ENCODE measurements around the gene AFG1L.
A peak's percentile ranks its signal among the peaks of the same experiment; 100 is the strongest.
"Not testable (repeated sequence)": the region's sequence is repeated elsewhere in the genome, so short reads cannot be mapped to it uniquely, and the experiment has no call there.

AFG1L gene

DNA sequence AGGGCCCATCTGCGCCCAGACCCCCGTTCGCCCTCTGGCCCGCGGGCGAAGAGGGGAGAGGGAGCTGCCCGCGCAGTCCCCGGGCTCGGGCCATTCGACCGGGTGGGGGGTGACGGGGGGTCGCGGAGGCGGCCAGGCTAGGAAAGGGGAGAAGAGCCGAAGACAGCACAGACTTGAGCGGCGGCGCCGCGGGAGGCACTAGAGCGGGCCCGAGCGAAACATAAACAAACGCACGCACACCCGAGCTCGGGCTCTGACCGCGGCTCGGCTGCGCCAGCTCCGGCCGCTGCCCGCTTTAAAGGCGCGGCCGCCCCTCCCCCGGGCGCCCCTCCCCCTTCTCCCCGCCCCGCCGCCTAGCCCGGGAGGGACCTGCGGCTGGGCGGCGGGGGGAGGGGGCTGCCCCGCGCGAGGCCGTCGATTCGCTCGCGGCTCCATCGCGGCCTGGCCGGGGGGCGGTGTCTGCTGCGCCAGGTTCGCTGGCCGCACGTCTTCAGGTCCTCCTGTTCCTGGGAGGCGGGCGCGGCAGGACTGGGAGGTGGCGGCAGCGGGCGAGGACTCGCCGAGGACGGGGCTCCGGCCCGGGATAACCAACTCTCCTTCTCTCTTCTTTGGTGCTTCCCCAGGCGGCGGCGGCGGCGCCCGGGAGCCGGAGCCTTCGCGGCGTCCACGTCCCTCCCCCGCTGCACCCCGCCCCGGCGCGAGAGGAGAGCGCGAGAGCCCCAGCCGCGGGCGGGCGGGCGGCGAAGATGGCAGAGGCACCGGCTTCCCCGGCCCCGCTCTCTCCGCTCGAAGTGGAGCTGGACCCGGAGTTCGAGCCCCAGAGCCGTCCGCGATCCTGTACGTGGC lies 265.8 kb downstream of the AFG1L start, which contains the start of gene FOXO3:
Gene FOXO3, plus strand, starts transcription at position 455 of the 846 bp plus-strand sequence. Its CDS starts 292 bp downstream, at position 747.
- DNase-seq (ENCODE audit: low read depth, low spot score) = no peak
- H3K4me3 ChIP-seq (ENCODE audit: low read length) = peak within 1 kb of the TSS; percentile 62

DNA sequence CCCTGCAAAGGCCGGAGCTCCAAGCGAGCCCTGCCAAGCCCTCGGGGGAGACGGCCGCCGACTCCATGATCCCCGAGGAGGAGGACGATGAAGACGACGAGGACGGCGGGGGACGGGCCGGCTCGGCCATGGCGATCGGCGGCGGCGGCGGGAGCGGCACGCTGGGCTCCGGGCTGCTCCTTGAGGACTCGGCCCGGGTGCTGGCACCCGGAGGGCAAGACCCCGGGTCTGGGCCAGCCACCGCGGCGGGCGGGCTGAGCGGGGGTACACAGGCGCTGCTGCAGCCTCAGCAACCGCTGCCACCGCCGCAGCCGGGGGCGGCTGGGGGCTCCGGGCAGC lies 266.4 kb downstream of the AFG1L start:
- not testable (repeated sequence) for DNase-seq (ENCODE audit: low read depth, low spot score); H3K4me3 ChIP-seq (ENCODE audit: low read length)

DNA sequence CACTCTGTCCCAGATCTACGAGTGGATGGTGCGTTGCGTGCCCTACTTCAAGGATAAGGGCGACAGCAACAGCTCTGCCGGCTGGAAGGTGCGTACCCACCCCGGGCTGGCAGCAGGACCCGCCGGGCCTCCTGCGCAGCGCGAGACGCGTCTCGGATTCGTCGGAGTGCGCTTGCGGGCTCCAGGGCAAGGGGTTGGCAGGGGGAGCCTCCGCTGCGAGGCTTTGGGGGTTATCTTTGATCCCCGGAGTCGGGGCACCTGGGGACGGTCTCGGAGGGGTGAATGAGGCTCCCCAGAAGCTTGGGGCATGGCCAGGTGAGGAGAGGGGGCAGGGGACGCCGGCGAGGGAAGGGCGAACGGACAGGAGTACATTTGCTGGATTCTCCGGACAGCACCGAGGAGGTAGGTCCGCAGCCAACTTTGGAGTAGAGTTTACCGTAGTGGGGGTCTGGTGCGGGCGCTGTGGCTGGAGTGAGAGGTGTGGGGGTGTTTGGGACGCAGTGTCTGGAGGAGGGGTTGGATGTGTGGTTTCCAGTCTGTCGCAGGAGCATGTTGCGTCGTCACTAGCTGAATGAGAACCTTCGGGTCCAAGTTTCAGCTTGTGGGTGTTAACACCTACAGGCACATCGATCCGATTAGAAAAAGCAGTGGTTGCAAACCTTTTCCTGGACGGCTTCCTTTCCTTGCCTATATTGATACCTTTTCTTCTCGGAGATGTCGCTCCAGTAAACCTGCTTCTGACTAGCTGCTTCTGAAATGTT lies 267.1 kb downstream of the AFG1L start:
- DNase-seq (ENCODE audit: low read depth, low spot score) = no peak
- H3K4me3 ChIP-seq (ENCODE audit: low read length) = no peak overlapping the region

DNA sequence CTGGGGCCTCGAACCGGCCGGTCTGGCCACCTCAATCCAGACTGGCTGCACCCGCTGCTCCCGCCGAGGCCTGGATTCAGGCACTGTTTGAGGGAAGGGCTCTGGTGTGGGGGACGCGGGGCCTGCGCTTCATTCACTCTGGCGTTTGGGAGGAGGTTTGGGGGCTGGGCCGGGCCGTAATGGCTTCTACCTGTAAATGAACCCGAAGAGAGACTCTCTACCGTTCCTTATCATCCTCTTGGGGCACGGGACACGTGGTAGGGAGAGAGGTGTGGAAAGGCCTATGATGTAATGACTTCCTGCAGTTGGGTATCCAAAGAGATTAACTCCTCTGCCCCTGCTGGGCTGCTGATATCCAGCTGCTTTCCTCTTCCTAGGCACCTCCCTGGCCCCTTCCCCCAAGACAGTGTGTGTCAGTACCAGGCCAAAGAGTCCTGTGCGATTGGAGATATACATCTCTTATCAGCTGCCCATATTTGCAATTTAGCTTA lies 267.7 kb downstream of the AFG1L start:
- no peak overlapping the region for H3K4me3 ChIP-seq (ENCODE audit: low read length)
- no peak for DNase-seq (ENCODE audit: low read depth, low spot score)

DNA sequence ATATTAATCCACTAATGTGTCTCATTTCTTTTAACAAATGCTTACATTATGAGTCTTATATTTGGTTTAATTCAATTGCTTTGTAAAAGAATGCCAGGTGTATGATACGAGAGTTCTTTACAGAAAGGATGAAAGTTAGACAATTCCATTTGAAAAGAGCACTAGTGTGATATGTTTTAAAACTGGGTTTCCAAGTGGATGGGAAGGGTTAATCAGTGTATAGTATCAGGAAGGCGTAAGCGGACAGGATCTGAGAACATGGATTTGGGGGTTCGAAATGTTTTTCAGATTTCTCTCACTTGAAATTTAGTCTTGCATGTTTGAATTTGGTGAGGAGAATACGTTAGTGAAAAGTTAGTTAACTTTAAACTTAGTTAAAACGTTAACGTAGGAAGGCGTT lies 268.4 kb downstream of the AFG1L start:
- no peak for DNase-seq (ENCODE audit: low read depth, low spot score)
- no peak overlapping the region for H3K4me3 ChIP-seq (ENCODE audit: low read length)

DNA sequence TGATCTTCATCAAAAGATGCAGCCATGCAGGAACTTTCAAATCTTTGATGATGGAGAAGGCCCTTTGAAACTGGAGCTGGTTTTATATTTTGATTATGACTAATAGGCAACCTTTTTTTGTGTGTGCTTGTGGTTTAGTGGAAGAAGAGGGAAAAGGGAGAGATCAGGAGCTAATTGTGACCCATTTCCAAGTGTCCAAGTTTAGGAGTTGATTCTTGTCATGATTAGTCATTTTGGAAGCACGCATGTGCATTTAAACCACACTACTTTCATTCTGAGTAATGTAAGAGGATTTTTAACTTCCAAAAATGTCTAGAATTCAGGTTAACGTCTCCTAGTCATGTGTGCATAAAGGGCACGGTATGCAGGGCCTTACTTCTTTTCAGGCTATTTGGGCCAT lies 269.3 kb downstream of the AFG1L start:
- DNase-seq (ENCODE audit: low read depth, low spot score) = no peak

DNA sequence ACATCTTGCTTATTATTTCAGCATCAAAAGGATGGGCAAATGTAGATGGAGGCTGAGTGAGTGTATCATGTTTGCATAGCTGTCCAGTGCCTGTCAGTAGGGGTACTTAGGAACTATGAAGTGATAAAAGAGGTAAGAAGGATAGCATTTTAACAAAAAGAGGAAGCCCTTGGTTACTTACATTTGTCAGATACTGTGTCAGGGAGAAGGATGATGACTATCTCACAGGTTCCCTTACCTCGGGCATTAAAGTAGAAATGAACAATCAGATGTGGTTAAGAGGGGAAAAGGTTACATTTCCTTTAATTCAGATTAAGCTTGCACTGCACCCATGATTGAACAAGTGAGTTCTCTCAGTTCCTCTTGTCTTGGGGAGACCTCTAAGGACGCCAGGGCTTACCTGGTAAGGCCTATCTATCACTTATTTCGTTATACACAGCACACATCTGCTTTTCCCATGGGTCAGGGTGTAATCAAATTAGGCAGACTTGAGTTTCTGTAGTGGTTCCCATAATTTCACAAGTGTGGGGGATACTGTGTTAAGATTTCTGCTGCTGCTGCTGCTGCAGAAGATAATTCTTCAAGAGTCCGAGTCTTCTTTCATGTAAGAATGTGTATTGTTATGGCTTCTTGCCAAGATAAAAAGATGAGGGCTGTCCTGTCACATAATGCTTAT lies 270.4 kb downstream of the AFG1L start:
- peak; percentile 86 for DNase-seq (ENCODE audit: low read depth, low spot score)
- H3K4me3 ChIP-seq (ENCODE audit: low read length) = no peak overlapping the region

More for the DNA sequence above, 269.3 kb downstream of the AFG1L start:
- H3K4me3 ChIP-seq (ENCODE audit: low read length) = no peak overlapping the region

DNA sequence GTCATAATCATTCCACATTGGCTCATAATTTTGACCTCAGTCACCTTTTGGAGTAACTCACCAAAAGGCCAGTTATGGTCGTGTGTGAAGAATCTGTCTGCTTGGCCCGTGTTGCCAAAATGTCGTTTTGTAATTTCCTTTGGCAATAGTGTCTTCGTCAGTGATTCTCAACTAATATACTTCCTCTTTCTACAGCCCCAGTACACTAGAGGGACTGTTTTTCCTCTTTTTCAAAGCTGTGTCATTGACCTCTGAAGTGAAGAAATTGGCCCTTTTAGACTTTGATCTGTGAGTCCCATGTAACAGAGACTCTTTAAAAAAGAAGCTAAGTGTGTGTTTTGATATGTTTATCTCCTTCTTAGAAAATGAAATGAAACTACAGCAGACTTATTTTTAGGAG lies 271.0 kb downstream of the AFG1L start:
- no peak for DNase-seq (ENCODE audit: low read depth, low spot score)
- no peak overlapping the region for H3K4me3 ChIP-seq (ENCODE audit: low read length)

DNA sequence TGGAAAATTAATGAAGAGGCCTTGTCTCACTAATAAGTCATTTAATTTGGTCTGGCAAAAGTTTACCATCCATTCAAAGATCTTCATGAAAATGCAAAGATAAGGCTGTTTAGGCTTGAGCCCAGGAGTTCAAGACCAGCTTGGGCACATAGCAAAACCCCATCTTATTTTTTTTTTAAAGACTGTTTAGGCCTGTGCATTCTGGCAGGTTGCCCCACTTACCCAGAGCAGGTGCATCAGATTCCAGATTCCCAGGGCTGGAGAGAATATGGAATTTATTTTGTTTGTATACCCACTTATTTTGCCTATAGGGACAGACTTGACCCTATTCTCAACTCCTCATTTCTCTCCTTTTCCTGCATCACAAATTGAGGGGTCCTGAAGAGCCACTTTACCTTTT lies 271.6 kb downstream of the AFG1L start:
- H3K4me3 ChIP-seq (ENCODE audit: low read length) = no peak overlapping the region
- no peak for DNase-seq (ENCODE audit: low read depth, low spot score)

DNA sequence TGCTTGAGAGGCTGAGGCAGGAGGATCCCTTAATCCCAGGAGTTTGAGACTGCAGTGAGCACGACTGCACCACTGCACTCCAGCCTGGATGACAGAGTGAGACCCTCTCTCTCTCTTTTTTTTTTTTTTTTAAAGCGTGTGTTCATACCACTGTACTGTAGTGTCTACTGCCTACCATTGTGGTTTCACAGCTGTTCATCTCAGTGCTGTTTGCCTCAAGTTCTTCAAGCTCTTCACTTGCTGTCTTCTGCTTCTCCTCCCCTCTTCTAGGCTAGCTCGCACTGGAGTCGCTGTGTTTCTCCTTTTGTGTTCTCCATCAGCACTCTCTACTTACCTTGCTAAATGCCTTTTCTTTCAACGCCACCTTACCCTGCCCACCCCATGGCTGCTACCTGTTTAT lies 273.2 kb downstream of the AFG1L start:
- DNase-seq (ENCODE audit: low read depth, low spot score) = peak; percentile 60
- H3K4me3 ChIP-seq (ENCODE audit: low read length) = no peak overlapping the region

DNA sequence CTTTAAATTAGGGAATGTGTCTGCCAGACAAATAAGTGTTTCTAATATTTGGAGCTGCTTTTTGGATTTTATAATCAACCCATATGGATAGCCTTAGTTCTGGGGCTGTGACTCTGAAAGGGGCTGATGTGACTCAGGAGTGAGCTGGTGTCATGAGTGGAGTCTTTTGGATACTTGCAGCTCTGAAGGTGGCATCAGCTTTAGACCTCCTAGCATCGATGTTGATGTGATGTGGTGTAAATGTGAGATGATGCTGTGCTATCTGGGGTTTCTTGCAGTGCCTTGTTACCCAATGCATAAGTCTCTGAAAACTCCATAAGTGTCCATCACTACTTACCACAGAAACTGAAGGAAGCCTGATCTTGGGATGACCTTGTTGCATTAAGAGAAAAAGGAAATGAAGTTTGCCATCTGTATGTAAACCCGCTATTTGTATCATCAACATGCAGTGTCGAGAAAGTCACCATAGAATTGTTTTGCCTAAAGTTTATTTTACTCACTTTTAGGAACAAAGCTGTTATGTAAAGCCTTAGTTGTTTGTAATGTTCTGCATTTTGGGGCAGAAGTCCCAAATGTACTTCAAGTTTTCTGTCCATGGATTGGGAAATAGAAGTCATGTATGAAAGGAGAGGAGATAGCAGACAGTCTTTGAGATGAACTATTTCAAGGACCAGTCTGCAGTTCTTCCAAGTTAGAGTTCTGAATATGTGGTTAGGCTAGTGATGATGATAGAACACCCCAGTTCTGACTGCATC lies 273.9 kb downstream of the AFG1L start:
- no peak for DNase-seq (ENCODE audit: low read depth, low spot score)
- no peak overlapping the region for H3K4me3 ChIP-seq (ENCODE audit: low read length)

DNA sequence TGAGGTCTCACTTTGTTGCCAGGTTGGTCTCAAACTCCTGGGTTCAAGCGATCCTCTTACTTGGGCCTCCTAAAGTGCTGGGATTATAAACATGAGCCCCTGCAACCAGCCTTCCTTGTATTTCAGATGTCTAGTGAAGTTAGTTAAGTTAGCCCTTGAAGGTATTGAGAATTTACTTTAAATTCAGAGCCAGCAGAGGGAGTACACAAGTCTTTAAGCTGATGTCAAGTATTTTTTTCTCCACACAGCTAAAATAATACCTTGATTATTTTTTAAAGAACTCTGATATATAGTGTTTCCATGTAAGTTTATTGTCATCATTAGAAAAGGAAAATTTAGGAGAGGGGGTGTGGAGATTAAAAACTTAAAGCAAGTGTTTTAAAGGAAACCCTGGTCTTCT lies 275.7 kb downstream of the AFG1L start:
- no peak for DNase-seq (ENCODE audit: low read depth, low spot score)
- no peak overlapping the region for H3K4me3 ChIP-seq (ENCODE audit: low read length)

DNA sequence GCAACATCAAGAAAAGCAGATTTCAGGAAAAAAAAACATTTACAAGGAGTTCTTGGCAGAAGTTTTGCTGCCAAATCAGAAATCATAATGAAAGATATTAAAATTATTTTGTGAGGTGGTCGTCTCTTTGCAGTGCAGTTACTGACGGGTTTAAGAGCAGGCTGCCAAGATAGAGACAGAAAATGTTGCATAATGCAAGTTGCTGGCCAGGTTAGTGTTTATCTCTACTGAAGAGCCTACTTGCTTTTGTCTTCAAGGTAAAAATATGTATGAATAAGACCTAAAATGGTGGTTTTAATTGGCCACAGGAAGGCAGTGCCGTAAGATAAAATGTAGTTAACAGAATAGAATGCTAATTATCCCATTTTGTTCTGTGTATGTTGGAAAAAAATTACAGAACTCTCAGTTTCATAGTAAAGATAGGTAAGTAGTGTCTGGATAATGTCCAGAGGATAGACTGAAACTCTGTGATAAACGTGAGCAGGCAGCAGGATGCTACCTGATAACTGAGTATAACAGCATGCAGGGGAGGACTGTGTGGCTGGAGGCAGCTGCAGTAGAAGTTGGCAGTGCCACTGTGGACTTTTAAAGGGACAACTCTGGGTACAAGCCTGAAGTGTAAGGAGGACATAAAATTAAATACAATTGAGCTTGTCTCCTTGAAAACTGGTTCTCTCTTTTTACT lies 279.7 kb downstream of the AFG1L start:
- DNase-seq (ENCODE audit: low read depth, low spot score) = no peak

More for the DNA sequence above, 279.7 kb downstream of the AFG1L start:
- H3K4me3 ChIP-seq (ENCODE audit: low read length) = no peak overlapping the region

Measured in Jurkat, Clone E6-1 (cell line).